ENCODE results near the gene FECH.
"Not testable (repeated sequence)": the region's sequence is repeated elsewhere in the genome, so short reads cannot be mapped to it uniquely, and the experiment has no call there.

FECH gene, protein sequence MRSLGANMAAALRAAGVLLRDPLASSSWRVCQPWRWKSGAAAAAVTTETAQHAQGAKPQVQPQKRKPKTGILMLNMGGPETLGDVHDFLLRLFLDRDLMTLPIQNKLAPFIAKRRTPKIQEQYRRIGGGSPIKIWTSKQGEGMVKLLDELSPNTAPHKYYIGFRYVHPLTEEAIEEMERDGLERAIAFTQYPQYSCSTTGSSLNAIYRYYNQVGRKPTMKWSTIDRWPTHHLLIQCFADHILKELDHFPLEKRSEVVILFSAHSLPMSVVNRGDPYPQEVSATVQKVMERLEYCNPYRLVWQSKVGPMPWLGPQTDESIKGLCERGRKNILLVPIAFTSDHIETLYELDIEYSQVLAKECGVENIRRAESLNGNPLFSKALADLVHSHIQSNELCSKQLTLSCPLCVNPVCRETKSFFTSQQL

GRCh38 chr18:57586251-57587049 lies at the start of gene FECH:
TSS of gene FECH (minus strand) at chr18:57586702. CDS start at chr18:57586620, 82 bp downstream.
- DNase-seq (ENCODE audit: low read depth in 2 of 2) = peak; percentile 43 to 48

DNA sequence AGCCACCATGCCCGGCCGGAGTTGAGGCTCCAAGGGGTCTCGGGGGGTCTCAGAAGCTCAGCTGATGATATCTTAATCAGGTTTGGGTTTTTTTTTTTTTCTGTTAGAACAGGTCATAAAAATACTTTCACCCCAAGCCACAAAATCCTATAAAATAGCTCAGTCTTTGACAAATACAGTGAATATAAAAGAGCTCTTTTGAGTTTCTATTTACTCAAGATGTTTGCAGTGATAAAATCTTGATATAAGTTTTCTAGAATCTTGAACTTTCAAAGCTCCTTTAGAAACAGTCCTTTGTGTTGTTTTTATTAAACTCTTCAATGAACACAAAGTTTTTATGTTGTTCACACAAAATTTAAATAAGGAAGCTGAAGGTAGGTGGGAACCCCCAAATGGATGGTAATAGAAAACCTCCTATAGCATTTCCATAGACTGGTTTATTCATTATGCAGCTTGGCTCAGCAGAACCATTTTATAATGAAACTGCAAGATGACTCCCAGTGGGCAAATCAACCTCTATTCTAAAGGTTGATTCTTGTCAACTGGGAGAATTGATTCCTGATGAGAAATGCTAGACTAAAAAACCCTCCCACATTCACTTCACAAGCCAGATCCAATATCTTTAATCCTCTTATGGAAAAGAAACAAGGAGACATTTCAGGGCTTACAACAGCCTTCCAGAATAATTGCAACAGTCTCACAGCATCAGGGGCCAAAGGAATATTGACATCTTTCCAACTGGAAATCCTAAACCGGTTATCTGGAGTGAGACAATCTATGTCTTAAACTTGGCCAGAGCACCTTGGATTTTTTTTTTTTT lies 48.7 kb upstream of the FECH start:
- DNase-seq (ENCODE audit: low read depth in 2 of 2) = no peak

- no peak for DNase-seq (ENCODE audit: low read depth in 2 of 2)
Measured at GRCh38 chr18:57631697-57632096, 45.2 kb upstream of the FECH start.

GRCh38 chr18:57630754-57631595 lies 44.5 kb upstream of the FECH start:
- no peak for DNase-seq (ENCODE audit: low read depth in 2 of 2)

DNA sequence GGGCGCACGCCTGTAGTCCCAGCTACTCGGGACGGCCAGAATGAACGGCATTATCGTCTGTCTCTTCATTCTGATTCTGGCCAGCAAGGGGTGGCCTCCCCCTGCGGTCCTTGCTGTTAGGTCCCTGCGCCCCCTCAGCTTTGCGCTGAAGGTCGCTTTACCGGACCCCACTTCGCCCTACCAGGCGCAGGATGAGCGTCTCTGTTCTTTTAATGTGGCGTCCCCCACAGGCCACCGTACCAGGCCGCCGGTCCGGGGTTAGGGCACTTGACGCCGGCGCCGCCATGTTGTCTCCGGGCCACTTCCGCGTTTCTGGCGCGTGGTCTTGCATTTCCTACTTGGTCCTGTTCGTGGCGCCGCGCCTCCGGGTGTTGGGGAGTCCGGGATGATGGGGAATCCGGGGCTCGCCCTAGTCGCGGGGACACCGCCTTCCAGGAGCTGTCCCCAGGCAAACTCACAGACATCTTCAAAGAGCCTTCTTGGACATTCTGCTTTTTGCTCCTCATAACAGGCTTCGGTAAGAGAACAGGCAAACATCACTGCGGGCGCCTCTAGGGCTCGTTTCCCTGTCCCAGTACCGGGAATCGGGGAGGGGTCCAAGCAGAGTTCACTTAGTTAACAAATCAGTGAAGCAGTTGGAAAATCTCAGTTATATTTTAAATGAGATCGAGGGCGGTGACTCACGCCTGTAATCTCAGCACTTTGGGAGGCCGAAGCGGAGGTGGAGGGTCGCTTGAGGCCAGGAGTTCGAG lies 43.7 kb upstream of the FECH start:
- peak; percentile 88 to 90 for DNase-seq (ENCODE audit: low read depth in 2 of 2)

DNA sequence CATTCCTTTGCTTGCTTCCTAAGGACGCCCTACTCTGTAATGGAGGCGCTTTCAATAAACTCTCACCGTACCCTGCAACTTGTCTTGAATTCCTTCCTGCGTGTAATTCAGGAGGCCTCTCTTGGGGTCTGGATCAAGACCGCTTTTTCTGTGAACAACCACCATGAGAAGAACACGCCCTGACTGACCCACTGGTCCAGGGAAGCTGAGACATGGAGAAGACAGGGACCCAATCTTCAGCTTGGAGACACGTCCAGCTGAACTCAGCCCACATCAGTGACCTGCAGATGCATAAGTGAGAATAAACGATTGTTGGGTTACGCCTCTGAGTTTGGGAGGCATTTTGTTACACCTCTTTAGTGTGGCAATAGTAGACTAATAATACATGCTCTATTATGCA lies 42.9 kb upstream of the FECH start:
- DNase-seq (ENCODE audit: low read depth in 2 of 2) = no peak

- DNase-seq (ENCODE audit: low read depth in 2 of 2) = no peak
Measured at GRCh38 chr18:57627488-57627887, 41.0 kb upstream of the FECH start.

DNA sequence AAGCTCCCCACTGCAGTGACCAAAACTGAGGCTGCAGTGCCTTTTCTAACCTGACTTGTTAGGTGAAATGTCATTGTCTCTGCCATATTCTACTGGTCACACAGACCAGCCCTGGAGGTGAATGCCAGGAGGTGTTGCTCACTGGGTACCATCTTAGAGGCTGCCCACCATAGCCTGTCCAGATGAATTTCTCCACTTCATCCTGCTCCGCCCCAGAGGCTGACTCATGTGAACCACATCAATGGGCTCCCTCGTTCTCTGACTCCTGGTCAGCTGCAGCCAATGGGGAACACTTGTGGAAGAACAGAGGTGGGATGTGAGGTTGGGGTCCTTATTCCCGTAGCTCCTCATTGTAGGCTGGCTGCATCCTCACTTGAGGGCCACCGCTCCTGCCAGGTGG lies 38.5 kb upstream of the FECH start:
- DNase-seq (ENCODE audit: low read depth in 2 of 2) = no peak

GRCh38 chr18:57621246-57621604 lies 34.7 kb upstream of the FECH start:
- peak in 1 of 2 donors; percentile 11 for DNase-seq (ENCODE audit: low read depth in 2 of 2)

DNA sequence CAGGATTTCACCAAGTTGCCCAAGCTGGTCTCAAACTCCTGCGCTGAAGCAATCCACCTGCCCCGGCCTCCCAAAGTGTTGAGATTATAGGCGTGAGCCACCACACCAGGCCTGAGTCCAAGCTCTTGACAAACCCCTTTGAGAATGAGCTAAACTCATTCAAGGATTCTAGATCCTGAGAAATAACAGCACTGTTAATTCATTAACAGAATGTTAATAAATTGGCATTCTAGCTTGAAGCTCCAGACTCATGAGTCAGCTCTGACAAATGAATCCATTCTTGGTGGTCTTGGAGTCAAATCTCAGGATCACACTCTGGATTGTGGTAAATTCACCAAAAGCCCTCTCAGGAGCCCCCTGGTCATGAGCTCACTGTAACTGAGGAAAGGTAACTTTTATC lies 33.4 kb upstream of the FECH start:
- DNase-seq (ENCODE audit: low read depth in 2 of 2) = no peak

DNA sequence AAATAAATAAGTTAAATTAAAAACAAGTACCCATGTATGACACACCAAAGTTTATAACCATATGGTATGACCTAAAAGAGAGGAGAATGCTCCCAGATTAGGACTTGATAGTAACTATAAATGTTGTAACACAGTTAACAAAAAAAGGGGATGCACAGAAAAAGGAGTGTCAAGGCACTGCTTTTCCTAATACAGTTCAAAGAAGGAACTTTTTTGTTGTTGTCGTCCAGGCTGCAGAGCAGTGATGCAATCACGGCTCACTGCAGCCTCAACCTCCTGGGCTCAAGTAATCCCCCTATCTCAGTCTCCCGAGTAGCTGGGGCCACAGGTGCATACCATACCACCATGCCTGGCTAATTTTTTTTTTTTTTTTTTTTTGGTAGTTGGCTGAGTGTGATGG lies 32.4 kb upstream of the FECH start:
- DNase-seq (ENCODE audit: low read depth in 2 of 2) = no peak

GRCh38 chr18:57603871-57604270 lies 17.4 kb upstream of the FECH start:
- no peak for DNase-seq (ENCODE audit: low read depth in 2 of 2)

DNA sequence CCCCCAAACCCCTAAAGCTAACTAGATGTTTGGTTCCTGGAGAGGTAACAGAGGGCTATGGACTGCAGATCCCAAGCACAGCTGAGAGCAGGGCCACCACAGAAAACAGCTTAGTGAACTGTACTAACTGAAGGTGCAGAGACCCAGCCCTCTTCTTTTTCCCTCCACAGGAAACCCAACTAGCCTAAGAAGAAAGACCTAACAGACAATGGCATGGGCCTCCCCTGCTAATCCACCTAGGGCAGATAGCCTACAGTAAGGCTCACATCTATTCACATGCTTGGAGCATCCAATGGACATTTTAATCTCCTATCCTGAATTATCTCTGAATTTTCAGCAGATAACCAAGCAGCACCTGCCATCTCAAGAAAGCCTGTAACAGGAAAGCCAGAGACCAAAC lies 8.8 kb upstream of the FECH start:
- no peak for DNase-seq (ENCODE audit: low read depth in 2 of 2)

GRCh38 chr18:57592716-57593115 lies 6.2 kb upstream of the FECH start:
- not testable (repeated sequence) for DNase-seq (ENCODE audit: low read depth in 2 of 2)

DNA sequence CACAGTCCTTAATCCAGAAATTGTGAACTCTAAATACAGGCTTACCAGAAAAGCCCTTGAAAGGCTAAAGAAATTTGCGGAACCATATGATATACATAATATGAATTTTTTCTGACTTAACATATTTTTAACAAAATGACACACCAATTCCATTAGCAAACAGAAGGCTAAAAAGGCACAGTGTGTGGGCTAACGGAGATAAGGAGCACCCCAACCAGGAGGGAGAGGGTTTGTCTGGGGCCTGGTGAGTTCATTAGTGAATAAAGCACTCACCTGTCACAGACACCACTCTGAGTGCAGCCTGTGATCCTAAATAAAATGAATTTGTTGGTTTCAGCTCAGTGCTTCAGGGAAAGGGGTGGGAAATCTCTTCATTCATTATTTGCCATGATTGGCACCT lies 2.7 kb upstream of the FECH start:
- DNase-seq (ENCODE audit: low read depth in 2 of 2) = no peak

- DNase-seq (ENCODE audit: low read depth in 2 of 2) = no peak
Measured at GRCh38 chr18:57587098-57587661, 678 bp upstream of the FECH start.

DNA sequence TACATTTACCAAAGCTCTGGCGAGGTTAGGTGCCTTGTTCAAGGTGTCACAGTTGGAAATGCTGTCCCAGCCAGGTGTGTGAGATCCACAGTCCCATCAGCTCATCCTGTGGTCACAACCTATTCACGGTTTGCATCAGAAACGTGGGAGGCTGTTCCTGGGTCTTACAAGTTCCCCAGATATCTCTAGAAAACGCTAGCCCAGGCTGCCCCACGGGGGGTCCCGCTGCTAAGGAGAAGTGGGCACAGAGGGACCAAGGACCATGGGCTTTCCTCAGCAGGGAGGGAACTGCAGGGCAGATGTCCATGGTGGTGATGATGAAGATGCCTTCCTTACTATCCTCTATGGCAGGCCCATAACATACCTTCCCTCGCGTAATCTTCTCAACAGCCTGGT lies 649 bp downstream of the FECH start:
- no peak for DNase-seq (ENCODE audit: low read depth in 2 of 2)

DNA sequence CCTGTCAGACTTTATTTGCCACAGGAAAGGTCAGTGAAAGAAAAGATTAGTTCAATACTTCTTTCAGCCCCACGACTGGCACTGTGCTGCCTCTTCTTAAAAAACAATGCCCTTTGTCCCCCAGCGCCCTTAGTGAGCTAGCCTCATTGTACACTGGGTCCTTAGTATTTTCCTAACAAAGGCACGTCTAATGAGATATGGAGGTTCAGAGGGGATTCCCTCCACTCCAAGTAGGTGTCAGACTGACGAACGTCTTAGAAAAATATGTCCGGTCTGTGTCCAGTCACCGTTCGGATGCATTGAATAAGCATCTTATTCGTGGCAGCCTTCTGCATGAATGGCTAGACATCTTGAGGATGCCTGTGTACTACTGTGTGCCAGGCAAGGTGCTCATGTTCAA lies 1.1 kb downstream of the FECH start:
- DNase-seq (ENCODE audit: low read depth in 2 of 2) = no peak

GRCh38 chr18:57584444-57584843 lies 2.1 kb downstream of the FECH start:
- DNase-seq (ENCODE audit: low read depth in 2 of 2) = no peak

DNA sequence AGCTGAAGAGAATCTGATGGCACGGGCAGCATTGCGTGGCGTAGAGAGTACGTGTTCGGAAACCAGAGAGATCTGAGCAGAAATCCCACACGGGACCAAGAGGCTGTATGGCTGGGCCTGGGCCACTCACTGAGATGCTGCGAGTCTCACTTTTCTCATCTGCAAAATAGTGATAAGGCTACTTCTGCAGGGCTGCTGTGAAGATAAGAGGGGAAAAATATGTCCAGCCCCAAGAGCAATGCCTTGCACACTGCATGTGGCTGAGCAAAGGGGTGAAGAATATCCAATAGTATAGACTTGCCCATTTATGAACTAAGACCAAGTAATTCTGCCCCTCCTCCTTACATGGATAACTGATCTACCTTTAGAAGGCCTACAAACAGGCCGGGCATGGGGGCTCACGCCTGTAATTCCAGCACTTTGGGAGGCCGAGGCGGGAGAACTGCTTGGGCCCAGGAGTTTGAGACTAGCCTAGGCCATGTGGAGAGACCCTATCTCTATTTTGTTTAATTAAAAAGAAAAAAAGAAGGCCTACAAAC lies 3.1 kb downstream of the FECH start:
- DNase-seq (ENCODE audit: low read depth in 2 of 2) = no peak
